ENCODE measurements around the gene ANP32E. TPM values are rescaled to one million over a fixed set of nuclear protein-coding genes. Genes with fewer than 3 reads are reported as not detected.

The ANP32E gene
- total and polyA plus RNA-seq, 2 of the 13 experiments (the other 11 are each of a cell fraction or from before 2014, with no cell fraction given) = 10.3 to 53.0 TPM

DNA sequence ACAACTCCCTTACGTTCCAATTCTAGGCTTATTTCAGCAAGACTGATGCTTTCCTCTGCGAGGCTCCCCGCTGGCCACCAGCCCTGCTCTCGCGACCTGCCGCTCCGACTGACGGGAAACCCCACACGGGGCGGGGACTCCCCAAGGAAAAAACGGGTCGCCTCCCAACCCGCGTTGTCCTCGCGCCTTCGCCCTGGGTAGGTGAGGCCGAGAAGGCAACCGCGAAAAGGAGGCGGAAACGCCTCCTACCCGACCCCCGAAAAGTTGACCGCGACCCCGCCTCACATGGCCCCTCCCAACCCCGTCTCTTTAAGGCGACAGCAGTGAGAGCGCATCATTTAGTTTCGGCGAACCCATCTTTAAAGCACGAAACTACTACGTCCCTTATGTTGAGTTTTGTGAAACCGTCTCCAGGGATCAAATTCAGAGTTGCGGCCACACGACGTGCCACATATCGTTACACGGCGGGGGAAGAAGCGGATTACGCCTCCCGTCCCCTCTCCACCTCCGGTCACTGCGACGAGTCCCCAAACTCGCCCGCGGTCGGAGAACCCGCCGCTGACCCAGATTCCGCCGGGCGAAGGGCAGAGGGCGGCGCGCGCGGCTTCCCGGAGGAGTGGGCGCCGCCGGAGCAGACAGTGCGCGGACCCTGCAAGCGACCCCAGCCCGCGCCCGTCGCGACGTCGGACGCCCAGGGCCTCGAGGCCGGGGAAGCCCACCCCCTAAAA lies 1.2 kb downstream of the ANP32E start (continued):
- TF ChIP-seq PAWR (CRISPR knock-in tag; IDR thresholded peaks at IDR 0.05; ENCODE audit: borderline replicate concordance) = no peak
- TF ChIP-seq NFRKB (IDR thresholded peaks at IDR 0.05) = no peak
- TF ChIP-seq SRY (CRISPR knock-in tag; IDR thresholded peaks at IDR 0.05) = peak; percentile 72; the same call in 1 of the 2 replicates
- TF ChIP-seq ZNF589 (CRISPR knock-in tag; conservative IDR thresholded peaks at IDR 0.05) = no peak; the same call in 1 of the 2 replicates
- TF ChIP-seq SRF (IDR thresholded peaks at IDR 0.05; ENCODE audit: low read depth, low read length) = no peak
- no peak for TF ChIP-seq MXD4 (CRISPR knock-in tag; IDR thresholded peaks at IDR 0.05)
- no peak for TF ChIP-seq DNMT1 (CRISPR knock-in tag; IDR thresholded peaks at IDR 0.05)
- no peak for TF ChIP-seq ZNF558 (CRISPR knock-in tag; IDR thresholded peaks at IDR 0.05; ENCODE audit: borderline replicate concordance)
- no peak for TF ChIP-seq KLF6 (CRISPR knock-in tag; IDR thresholded peaks at IDR 0.05)
- TF ChIP-seq HNRNPUL1 (IDR thresholded peaks at IDR 0.05; ENCODE audit: low read depth, low read length) = no peak
- TF ChIP-seq KLF16 (CRISPR knock-in tag; IDR thresholded peaks at IDR 0.05) = peak in 1 of 2 experiments; percentile 47; a peak in 2 of 4 replicates
- no peak for TF ChIP-seq HMGA1 (CRISPR knock-in tag; conservative IDR thresholded peaks at IDR 0.05)
- no peak for TF ChIP-seq ZNF670 (CRISPR knock-in tag; IDR thresholded peaks at IDR 0.05; ENCODE audit: borderline replicate concordance)
- TF ChIP-seq NR2F1 (CRISPR knock-in tag; IDR thresholded peaks at IDR 0.05) = no peak
- TF ChIP-seq ZBTB37 (CRISPR knock-in tag; IDR thresholded peaks at IDR 0.05) = no peak
- TF ChIP-seq KAT2B (IDR thresholded peaks at IDR 0.05; ENCODE audit: borderline replicate concordance, low read depth, low read length) = no peak
- no peak for TF ChIP-seq GFI1 (CRISPR knock-in tag; IDR thresholded peaks at IDR 0.05; ENCODE audit: borderline replicate concordance)
- TF ChIP-seq NR0B2 (CRISPR knock-in tag; IDR thresholded peaks at IDR 0.05) = no peak
- TF ChIP-seq, protein P1, sequence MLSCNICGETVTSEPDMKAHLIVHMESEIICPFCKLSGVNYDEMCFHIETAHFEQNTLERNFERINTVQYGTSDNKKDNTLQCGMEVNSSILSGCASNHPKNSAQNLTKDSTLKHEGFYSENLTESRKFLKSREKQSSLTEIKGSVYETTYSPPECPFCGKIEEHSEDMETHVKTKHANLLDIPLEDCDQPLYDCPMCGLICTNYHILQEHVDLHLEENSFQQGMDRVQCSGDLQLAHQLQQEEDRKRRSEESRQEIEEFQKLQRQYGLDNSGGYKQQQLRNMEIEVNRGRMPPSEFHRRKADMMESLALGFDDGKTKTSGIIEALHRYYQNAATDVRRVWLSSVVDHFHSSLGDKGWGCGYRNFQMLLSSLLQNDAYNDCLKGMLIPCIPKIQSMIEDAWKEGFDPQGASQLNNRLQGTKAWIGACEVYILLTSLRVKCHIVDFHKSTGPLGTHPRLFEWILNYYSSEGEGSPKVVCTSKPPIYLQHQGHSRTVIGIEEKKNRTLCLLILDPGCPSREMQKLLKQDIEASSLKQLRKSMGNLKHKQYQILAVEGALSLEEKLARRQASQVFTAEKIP (CRISPR knock-in tag; IDR thresholded peaks at IDR 0.05; ENCODE audit: borderline replicate concordance) = no peak
- TF ChIP-seq, protein P2, sequence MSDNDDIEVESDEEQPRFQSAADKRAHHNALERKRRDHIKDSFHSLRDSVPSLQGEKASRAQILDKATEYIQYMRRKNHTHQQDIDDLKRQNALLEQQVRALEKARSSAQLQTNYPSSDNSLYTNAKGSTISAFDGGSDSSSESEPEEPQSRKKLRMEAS (IDR thresholded peaks at IDR 0.05) = peak; percentile 66
- TF ChIP-seq BRCA1 (CRISPR knock-in tag; IDR thresholded peaks at IDR 0.05) = no peak
- TF ChIP-seq NFE2 (CRISPR knock-in tag; IDR thresholded peaks at IDR 0.05) = no peak
- no peak for TF ChIP-seq ZNF253 (CRISPR knock-in tag; IDR thresholded peaks at IDR 0.05; ENCODE audit: borderline replicate concordance)
- TF ChIP-seq EEA1 (CRISPR knock-in tag; IDR thresholded peaks at IDR 0.05; ENCODE audit: borderline replicate concordance) = peak; percentile 44; the same call in 1 of the 2 replicates
- peak; percentile 71 for TF ChIP-seq ZNF143 (CRISPR knock-in tag; IDR thresholded peaks at IDR 0.05)
- peak; percentile 29; the same call in 1 of the 2 replicates for TF ChIP-seq PHF20 (CRISPR knock-in tag; IDR thresholded peaks at IDR 0.05)
- TF ChIP-seq CREM (IDR thresholded peaks at IDR 0.05) = no peak
- TF ChIP-seq CREM (CRISPR knock-in tag; IDR thresholded peaks at IDR 0.05) = no peak
- no peak for TF ChIP-seq ARID2 (CRISPR knock-in tag; IDR thresholded peaks at IDR 0.05; ENCODE audit: borderline replicate concordance)
